Measurements from ENCODE around the gene FGF22.

- TF ChIP-seq CTCF (IDR thresholded peaks at IDR 0.05; ENCODE audit: borderline replicate concordance, extremely low read depth, low read length, poor library complexity, severe bottlenecking) (no peak), EZH2 (IDR thresholded peaks at IDR 0.05; ENCODE audit: borderline replicate concordance, low read depth, low read length, severe bottlenecking) (no peak)
These were observed 4.7 kb downstream of the FGF22 start for GRCh38 chr19:644363-644762.
